ENCODE measurements around the gene TMEM97.

TMEM97 gene

DNA sequence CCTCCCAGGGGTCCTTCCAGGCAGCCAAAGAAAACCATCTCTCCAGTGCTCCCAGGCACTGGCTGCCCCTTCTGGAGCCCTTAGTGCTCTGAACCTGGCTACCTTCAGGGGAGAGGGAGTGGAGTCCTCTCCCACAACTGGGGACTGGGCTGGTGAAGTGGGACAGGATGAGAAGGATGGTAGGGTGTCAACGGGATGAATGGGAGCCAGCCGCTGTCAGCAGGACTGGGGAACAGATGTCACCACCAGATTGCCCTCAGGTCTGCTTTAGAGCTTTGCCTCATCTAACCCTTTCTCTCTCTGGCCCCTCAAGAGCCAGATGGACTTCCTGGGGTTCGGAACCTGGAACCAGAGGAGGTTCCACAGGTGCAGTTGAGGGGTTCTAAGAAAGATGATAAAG, 46.5 kb downstream of the TMEM97 start:
- no peak for DNase-seq (ENCODE audit: low spot score)

DNA sequence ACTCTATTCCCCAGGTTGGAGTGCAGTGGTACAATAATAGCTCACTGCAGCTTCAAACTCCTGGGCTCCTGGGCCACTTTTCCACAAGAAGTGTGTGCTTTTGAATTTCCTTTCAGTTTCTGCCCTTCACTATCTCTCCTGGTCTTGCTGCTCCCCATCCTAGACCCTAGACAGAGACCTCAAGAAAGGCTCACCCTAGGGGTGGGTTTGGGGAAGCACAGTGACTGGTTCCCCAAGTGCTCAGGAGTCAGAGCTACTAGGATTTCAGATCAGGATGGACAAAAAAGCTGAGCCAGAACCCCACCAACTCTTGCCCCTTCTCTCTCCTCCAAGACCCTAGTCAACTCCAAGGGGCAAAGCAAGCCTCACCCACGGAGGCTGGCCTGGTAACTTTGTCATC, 47.6 kb downstream of the TMEM97 start:
- no peak for DNase-seq (ENCODE audit: low spot score)

DNA sequence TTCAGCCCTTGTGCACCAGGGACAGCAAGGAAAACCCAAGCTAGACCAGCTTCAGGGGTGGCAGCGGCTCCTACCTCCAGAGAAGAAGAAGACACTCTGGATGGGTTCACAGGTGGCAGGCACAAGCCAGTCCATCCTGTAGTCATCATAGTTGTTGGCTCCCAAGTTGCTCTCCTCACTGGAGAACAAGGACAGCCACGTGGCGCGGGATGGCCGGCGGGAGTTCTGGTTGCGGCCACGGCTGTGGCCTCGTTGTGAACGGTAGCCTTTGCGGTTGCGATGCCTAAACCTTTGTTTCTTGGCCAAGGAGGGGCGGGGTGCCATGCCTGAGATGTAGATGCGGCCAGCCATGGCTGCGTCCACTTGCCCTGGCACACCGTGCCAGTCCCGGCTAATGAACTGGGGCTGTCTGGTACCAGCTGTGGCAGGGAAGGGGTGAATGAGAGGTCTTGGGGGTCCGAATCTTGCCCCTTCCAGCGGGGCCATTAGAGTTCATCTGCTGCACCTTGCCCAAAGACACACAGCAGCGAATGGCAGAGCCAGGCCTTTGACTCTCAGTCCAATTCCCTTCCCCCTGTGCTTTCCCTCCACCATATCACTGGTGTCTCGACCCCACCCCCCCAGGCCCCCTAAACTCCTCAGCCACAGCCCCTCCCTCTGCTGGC, 48.8 kb downstream of the TMEM97 start:
- DNase-seq (ENCODE audit: low spot score): no peak

DNA sequence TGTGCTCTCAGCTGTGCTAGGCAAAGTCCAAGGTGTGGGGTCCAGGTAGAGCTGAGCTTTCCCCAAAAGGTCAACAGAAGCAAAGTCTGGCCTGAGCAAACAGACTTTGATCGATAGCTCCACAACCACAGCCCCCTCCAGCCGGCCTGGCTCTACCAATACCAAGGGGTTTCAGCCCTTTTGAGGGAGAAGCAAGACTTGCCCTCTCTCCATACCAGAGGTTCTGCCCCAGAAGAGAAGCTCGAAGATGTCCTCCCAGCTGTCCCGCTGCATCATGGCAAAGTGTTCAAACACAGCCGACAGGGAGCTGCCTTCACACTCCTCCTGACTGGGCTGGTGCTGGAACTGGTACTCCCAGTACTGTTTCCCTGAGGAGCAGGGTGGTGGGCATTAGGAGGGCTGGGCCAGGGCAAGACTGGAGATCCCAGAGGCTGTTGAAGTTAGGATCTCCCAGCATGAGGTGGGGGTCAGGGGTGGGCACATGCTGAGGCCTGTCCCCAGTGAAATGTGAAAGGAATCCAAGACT, 49.4 kb downstream of the TMEM97 start:
- no peak for DNase-seq (ENCODE audit: low spot score)

DNA sequence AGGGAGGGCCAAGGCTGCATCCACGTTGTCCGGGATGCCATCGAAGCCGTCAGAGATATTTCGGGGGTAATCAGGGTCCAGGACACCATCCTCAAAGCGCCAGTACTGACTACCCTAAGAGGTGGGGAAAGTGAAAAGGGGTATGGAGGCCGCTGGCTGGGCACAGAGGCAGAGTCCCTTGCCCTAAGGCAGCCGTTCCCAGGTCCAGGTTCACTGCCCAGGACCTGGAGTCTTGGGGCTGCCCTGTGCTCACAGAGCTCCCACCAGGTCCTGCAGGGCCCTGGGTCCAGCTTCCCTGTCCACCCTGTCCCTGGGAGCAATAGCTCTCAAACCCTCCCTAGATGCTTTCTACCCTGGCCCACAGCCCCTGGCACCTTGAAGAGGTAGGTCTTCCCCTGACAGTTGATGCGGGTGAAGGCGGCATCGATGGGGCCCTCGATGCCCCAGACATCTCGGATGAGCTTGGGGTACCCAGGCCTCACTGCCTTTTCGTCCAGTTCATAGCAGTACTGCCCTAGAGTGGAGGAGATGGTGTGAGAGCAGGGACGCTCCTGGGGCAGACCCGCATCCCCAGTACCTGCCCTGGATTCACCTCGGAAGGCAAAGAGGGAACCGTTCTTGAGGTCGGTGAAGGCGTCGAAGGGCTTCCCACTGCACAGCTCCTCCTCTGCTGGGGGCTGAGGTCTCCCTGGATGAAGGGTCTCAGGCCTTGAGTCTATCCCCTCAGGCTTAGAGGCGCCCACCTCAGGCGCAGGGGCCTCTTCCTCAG, 50.1 kb downstream of the TMEM97 start:
- no peak for DNase-seq (ENCODE audit: low spot score)

DNA sequence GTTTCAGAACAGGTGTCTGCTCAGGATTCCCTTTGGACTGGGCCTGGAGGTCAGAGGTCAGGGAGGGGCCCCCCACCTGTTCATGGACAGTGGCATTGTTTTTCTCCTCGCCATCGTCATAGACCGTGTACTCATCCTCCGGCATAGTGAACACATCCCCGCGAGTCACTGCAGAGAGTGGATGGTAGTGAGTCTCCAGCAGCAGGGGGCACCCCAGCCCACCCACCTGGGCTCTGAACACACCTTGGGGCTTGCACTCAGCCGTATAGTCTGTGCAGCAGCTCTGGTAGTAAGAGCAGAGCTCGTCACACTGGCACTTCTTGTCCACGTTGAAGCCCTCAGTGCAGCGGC, 50.7 kb downstream of the TMEM97 start:
- no peak for DNase-seq (ENCODE audit: low spot score)

DNA sequence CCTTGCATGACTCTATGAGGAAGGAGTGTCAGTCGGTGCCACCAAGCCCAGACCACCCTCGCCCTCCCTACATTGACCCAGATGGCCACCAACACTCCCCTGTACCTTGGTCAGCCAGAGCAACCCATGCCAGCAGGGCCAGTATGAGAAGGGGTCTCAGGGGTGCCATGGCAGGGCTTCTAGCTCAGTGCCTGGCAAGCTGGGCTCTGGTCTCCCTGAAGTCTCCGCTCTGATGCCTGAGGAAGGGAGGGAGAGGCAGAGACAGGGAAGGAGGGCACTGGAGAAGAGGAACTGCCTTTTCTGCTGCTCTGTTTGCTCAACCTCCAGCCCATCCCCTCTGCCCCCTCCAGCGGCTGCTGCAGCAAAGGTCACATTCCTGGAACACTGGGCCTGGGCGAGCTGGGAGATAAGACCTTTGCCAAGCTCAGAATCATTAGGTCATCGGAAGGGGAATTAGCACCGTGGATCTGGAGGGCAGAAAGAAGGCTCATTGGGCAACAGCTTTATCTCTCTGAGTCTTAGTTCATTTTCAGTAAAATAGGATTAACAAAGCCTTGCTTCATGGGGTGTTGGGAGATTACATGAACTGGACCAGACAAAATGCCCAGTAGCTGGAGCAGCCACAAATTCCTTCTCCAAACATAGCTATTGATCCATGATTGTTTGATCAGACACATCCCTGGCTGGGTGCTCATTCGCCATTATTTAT, 51.2 kb downstream of the TMEM97 start, which contains the start of gene VTN:
Gene VTN, minus strand, starts transcription at position 273 of the 709 bp plus-strand sequence. Its CDS starts 104 bp downstream, at position 169.
- DNase-seq (ENCODE audit: low spot score): peak; percentile 26

DNA sequence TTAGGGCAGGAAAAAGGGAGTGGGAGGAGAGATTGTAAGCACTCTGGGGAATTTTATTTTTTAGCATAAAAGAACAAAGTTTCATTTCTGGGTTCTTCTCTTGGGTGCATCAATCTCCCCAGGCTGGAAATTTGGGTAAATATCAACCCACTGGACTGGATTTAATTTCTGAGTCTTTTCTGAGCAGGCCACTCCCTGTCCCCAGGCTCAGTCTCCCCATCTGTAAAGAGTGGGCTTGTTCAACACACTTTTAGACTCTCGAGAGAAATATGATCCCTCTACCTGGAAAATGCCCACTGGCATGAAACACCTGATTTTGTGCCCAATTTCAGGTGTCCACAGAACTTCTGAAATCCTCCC, 51.7 kb downstream of the TMEM97 start:
- no peak for DNase-seq (ENCODE audit: low spot score)

DNA sequence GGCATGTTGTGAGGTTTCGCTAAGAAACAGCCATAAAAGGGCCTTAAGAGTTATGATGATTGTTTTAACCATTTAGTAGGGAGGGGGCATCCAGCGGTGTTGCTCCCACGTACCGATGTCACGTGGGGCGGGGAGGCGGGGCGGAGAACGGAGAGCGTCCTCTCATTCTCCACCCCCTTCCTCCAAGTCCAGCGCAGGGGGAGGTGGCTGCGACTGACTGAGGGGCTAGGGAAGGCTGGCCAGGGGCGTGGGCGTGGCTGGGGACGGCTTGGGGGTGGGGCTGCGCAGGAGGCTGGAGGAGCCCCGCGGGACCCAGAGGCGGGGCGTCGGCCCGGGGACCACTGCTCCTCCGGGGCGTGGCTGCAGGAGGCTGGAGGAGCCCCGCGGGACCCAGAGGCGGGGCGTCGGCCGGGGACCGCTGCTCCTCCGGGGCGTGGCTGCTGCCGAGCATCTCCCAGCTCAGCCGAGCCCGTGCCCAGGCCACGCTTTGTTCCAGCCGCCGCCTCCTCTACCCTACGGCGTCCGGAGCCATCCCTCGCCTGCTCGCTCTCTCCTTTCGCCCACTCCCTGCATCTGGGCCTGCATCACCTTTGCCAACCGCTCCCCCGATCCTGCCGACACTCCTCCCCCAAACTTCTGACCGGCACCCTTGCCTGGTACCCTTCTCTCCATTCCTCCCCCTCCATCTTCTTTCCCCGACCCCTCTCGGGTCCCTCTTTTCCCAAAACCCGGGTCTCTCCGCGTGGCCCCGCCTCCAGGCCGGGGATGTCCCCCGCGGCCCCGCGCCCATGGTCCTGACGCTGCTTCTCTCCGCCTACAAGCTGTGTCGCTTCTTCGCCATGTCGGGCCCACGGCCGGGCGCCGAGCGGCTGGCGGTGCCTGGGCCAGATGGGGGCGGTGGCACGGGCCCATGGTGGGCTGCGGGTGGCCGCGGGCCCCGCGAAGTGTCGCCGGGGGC, 52.5 kb downstream of the TMEM97 start, which contains the start of gene SARM1:
Gene SARM1, plus strand, starts transcription at position 450 of the 958 bp plus-strand sequence. Its CDS starts 339 bp downstream, at position 789.
- DNase-seq (ENCODE audit: low spot score): peak; percentile 32

DNA sequence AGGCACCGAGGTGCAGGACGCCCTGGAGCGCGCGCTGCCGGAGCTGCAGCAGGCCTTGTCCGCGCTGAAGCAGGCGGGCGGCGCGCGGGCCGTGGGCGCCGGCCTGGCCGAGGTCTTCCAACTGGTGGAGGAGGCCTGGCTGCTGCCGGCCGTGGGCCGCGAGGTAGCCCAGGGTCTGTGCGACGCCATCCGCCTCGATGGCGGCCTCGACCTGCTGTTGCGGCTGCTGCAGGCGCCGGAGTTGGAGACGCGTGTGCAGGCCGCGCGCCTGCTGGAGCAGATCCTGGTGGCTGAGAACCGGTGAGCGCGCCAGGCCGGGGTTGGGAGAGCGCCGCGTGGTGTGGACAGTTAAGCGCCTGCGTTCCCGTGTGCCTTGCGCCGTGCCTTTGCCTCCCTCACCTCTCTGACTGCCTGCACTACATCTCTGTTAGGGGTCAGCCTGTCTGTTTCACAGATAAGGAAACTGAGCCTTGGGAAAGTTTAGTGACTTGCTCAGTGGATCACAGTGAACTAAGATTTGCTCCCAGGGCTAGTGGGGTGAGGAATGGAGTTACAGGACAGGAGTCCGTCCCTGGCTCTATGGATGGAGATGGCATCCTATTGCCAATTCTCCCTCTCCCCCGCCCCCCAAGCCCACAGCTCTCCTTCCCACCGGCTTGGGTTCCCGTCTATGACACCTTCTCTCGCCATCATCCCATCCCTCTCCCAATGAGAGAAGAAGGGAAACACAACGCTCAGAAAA, 53.4 kb downstream of the TMEM97 start:
- no peak for DNase-seq (ENCODE audit: low spot score)

DNA sequence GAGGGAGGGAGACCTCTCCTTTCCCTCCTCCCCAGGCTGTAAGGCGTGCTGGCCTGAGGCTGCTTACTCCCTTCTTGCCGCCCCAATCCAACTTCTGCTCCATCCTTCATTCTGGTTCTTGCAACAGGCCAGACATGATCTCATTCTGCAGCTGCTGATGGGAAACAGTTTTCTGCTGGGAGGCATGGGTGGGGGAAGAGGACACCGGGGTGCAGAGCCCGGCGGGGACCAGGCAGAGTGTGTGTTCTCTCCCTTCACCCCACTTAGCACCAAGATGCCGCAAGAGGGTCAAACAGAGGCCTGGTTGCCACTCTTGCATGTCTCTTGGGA, 53.9 kb downstream of the TMEM97 start:
- DNase-seq (ENCODE audit: low spot score): no peak

Data from kidney tubule cell (primary cell).